IPS-NIHi7 (cell line): ENCODE measurements around the gene STK39.

Source experiments
- DNase-seq: peaks from one replicate; pipeline ENCODE4 v3.0.0; 2012; ENCODE audit warnings: mixed read lengths; ENCODE audit errors: extremely low spot score

The STK39 gene

GRCh38 chr2:168243061-168243460 lies 4.3 kb downstream of the STK39 start:
- no peak for DNase-seq

GRCh38 chr2:168241746-168242145 lies 5.6 kb downstream of the STK39 start:
- no peak for DNase-seq

GRCh38 chr2:168241208-168241607 lies 6.2 kb downstream of the STK39 start:
- no peak for DNase-seq

- DNase-seq: no peak
These were observed 8.1 kb downstream of the STK39 start for GRCh38 chr2:168239281-168239680.

- no peak for DNase-seq
These were observed 9.7 kb downstream of the STK39 start for GRCh38 chr2:168237741-168238140.

- DNase-seq: no peak
These were observed 12.8 kb downstream of the STK39 start for GRCh38 chr2:168234407-168235085.

- DNase-seq: no peak
These were observed 13.5 kb downstream of the STK39 start for GRCh38 chr2:168233726-168234406.

GRCh38 chr2:168233166-168233565 lies 14.2 kb downstream of the STK39 start:
- no peak for DNase-seq

- no peak for DNase-seq
These were observed 15.7 kb downstream of the STK39 start for GRCh38 chr2:168231609-168232241.

GRCh38 chr2:168230389-168230788 lies 17.0 kb downstream of the STK39 start:
- DNase-seq: no peak

- DNase-seq: no peak
These were observed 23.0 kb downstream of the STK39 start for GRCh38 chr2:168224346-168224745.

- DNase-seq: no peak
These were observed 25.3 kb downstream of the STK39 start for GRCh38 chr2:168222088-168222487.

- DNase-seq: no peak
These were observed 26.2 kb downstream of the STK39 start for GRCh38 chr2:168220965-168221819.

- DNase-seq: no peak
These were observed 29.5 kb downstream of the STK39 start for GRCh38 chr2:168217920-168218319.

GRCh38 chr2:168216351-168217005 lies 30.9 kb downstream of the STK39 start:
- no peak for DNase-seq

- no peak for DNase-seq
These were observed 31.6 kb downstream of the STK39 start for GRCh38 chr2:168215813-168216212.

GRCh38 chr2:168212866-168213265 lies 34.5 kb downstream of the STK39 start:
- DNase-seq: no peak

- DNase-seq: no peak
These were observed 35.2 kb downstream of the STK39 start for GRCh38 chr2:168212167-168212566.

- no peak for DNase-seq
These were observed 35.7 kb downstream of the STK39 start for GRCh38 chr2:168211664-168212163.

GRCh38 chr2:168210895-168211570 lies 36.4 kb downstream of the STK39 start:
- DNase-seq: no peak
